ENCODE data around the gene GABRP.

GABRP gene

DNA sequence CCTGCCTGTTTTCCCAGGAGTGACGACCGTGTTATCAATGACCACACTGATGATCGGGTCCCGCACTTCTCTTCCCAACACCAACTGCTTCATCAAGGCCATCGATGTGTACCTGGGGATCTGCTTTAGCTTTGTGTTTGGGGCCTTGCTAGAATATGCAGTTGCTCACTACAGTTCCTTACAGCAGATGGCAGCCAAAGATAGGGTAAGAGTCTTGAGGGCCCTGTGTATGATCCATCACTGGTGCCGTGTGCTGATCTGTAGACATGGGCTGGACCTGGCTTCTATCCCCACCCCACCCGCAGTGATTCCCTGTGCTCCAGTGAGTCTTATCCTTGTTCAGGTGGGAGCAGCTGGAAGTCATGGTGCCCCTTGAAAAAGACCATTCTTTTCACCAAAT lies 26.0 kb downstream of the GABRP start:
- no peak overlapping the region for H3K27ac ChIP-seq
- TF ChIP-seq, protein P1, sequence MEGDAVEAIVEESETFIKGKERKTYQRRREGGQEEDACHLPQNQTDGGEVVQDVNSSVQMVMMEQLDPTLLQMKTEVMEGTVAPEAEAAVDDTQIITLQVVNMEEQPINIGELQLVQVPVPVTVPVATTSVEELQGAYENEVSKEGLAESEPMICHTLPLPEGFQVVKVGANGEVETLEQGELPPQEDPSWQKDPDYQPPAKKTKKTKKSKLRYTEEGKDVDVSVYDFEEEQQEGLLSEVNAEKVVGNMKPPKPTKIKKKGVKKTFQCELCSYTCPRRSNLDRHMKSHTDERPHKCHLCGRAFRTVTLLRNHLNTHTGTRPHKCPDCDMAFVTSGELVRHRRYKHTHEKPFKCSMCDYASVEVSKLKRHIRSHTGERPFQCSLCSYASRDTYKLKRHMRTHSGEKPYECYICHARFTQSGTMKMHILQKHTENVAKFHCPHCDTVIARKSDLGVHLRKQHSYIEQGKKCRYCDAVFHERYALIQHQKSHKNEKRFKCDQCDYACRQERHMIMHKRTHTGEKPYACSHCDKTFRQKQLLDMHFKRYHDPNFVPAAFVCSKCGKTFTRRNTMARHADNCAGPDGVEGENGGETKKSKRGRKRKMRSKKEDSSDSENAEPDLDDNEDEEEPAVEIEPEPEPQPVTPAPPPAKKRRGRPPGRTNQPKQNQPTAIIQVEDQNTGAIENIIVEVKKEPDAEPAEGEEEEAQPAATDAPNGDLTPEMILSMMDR (conservative IDR thresholded peaks at IDR 0.05; ENCODE audit: low read depth): 0 out of 2 replicates have a peak, but pooled peaks have one; percentile 13
- CTCF ChIA-PET: interaction anchor here (0.5 to 1.6 kb wide), 24 partner anchors 17 to 1024 kb away, joined by 3 to 16 read pairs (median 4); no protein-coding TSS in a partner anchor
- POLR2A ChIA-PET (ENCODE audit: low non-redundant PET): no interaction called here
- DNase-seq (ENCODE audit: low spot score): peak; percentile 82

DNA sequence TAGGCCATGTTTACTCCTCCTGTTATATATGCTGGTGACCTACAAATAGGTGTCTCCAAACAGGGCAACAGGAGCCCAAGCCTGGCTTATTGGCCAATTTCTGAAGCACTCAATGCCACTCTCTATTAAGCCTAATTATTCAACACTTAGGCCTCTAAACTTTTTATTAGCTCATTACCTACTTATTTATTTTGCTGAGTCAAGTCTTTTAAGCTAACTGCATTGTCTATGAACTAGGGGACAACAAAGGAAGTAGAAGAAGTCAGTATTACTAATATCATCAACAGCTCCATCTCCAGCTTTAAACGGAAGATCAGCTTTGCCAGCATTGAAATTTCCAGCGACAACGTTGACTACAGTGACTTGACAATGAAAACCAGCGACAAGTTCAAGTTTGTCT lies 28.2 kb downstream of the GABRP start:
- DNase-seq (ENCODE audit: low spot score): no peak
- no peak overlapping the region for H3K27ac ChIP-seq
- TF ChIP-seq, protein P1 (conservative IDR thresholded peaks at IDR 0.05; ENCODE audit: low read depth): no peak
- ChIA-PET POLR2A (ENCODE audit: low non-redundant PET) (no interaction called here), CTCF (no interaction called here)

DNA sequence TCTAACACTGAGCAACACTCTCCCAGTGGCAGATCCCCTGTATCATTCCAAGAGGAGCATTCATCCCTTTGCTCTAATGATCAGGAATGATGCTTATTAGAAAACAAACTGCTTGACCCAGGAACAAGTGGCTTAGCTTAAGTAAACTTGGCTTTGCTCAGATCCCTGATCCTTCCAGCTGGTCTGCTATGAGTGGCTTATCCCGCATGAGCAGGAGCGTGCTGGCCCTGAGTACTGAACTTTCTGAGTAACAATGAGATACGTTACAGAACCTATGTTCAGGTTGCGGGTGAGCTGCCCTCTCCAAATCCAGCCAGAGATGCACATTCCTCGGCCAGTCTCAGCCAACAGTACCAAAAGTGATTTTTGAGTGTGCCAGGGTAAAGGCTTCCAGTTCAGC lies 29.7 kb downstream of the GABRP start:
- CTCF ChIA-PET: interaction anchor here (0.7 kb wide), 1 partner anchor 74 kb away, joined by 3 read pairs; no protein-coding TSS in a partner anchor
- no peak for DNase-seq (ENCODE audit: low spot score)
- TF ChIP-seq, protein P1 (conservative IDR thresholded peaks at IDR 0.05; ENCODE audit: low read depth): no peak
- POLR2A ChIA-PET (ENCODE audit: low non-redundant PET): interaction anchor here (0.6 kb wide), 1 partner anchor 10 kb away, joined by 3 read pairs; no protein-coding TSS in a partner anchor
- no peak overlapping the region for H3K27ac ChIP-seq

DNA sequence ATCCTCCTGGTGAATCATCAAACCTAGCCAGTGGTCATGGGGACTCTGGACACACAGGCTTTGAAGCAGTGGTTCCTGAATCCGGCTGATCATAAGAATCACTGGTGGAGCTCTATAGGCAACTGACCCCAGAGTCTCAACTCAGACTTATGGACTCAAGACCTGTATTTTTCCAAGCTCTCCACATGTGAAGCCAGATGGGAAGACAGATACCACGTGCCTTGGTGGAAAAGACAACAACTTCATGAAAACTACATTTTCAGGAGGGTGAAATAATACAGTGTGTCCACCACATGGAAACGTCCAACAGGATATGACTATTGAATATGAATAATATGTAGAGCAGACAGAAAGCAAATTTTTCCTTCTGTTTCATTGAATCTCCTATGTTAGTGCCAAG lies 33.7 kb downstream of the GABRP start:
- DNase-seq (ENCODE audit: low spot score): no peak
- ChIA-PET POLR2A (ENCODE audit: low non-redundant PET) (no interaction called here), CTCF (no interaction called here)
- TF ChIP-seq, protein P1 (conservative IDR thresholded peaks at IDR 0.05; ENCODE audit: low read depth): no peak
- no peak overlapping the region for H3K27ac ChIP-seq

DNA sequence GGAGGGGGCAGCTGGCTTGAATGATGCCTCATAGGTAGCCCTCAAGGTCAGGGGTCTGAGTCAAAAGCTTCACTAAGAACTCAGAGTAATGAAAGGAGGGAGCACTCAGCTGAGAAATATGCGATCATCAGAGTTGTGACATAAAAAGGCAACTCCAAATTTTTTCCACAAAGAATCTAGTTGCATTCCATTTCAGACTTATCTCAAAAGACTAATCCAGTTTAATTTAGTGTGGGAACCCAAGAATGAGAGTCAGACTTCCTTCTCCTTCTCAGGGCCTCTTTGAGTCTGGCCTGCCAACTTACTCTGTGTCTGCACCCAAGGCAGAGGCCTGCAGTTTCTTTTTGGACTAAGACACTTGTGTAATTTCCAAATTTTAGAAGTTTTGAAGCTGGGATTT lies 34.7 kb downstream of the GABRP start:
- DNase-seq (ENCODE audit: low spot score): no peak
- H3K27ac ChIP-seq: no peak overlapping the region
- TF ChIP-seq, protein P1 (conservative IDR thresholded peaks at IDR 0.05; ENCODE audit: low read depth): no peak
- CTCF ChIA-PET: no interaction called here
- POLR2A ChIA-PET (ENCODE audit: low non-redundant PET): no interaction called here

DNA sequence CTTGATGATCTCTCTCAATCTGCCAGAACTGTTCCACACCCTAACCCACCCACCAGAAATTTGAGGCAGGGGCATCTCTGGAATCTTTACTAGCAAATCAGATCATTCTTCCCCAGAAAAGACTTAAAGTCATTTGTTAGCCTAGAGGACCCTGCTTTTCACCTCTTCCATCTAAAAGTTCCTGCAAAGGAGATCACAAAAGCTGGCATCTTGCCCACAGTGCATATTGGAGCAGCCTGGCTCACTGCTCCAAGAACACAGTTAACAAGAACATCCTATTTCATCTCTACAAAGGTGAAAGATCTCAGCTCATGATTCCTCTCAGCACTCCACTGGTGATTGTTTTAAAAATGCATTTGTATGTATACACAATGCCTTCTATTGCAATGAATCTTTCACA lies 36.3 kb downstream of the GABRP start:
- ChIA-PET CTCF (interaction anchor here (0.8 kb wide), 1 partner anchor 1038 kb away, joined by 6 read pairs; no protein-coding TSS in a partner anchor), POLR2A (ENCODE audit: low non-redundant PET) (no interaction called here)

More for the DNA sequence above, 36.3 kb downstream of the GABRP start:
- DNase-seq (ENCODE audit: low spot score): no peak
- TF ChIP-seq, protein P1 (conservative IDR thresholded peaks at IDR 0.05; ENCODE audit: low read depth): no peak
- no peak overlapping the region for H3K27ac ChIP-seq
